22Rv1 (cell line): ENCODE results near the gene HMGCS2.

Source experiments
- H3K27ac ChIP-seq: fragments of 450-650 bp; 2 replicates; pipeline ENCODE4 v1.5.1; 2017
- ZFX ChIP-seq: fragments of 450-650 bp; IDR thresholded peaks from 2 replicates; pipeline ENCODE4 v1.6.1; 2017; ENCODE audit warnings: antibody characterized with exemption, borderline replicate concordance
- TF ChIP-seq, protein P1 (sequence below): fragments of 450-650 bp; IDR thresholded peaks from 2 replicates; pipeline ENCODE4 v1.5.1; 2017; ENCODE audit warnings: mild to moderate bottlenecking

The HMGCS2 gene

DNA sequence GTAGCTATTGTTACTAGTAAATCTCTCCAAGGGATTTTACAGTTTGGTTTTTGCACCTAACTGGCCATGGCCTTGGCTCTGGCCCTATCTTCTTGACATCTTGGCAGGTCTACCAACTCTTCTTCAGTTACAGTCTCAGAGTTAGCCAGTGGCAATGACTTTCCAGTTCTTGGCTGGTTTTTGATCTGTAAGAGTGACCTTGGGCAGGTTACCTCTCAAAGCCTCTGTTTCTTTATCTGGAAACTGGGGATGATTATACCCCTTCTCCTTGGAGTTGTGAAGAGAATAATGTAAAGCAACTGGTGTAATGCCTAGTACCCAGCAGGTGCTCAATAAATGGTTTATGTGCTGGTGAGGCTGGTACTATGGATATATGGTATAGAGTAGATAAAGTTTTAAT, 50.3 kb downstream of the HMGCS2 start:
- no peak overlapping the region for H3K27ac ChIP-seq
- no peak for TF ChIP-seq ZFX
- TF ChIP-seq, protein P1, sequence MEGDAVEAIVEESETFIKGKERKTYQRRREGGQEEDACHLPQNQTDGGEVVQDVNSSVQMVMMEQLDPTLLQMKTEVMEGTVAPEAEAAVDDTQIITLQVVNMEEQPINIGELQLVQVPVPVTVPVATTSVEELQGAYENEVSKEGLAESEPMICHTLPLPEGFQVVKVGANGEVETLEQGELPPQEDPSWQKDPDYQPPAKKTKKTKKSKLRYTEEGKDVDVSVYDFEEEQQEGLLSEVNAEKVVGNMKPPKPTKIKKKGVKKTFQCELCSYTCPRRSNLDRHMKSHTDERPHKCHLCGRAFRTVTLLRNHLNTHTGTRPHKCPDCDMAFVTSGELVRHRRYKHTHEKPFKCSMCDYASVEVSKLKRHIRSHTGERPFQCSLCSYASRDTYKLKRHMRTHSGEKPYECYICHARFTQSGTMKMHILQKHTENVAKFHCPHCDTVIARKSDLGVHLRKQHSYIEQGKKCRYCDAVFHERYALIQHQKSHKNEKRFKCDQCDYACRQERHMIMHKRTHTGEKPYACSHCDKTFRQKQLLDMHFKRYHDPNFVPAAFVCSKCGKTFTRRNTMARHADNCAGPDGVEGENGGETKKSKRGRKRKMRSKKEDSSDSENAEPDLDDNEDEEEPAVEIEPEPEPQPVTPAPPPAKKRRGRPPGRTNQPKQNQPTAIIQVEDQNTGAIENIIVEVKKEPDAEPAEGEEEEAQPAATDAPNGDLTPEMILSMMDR = no peak

DNA sequence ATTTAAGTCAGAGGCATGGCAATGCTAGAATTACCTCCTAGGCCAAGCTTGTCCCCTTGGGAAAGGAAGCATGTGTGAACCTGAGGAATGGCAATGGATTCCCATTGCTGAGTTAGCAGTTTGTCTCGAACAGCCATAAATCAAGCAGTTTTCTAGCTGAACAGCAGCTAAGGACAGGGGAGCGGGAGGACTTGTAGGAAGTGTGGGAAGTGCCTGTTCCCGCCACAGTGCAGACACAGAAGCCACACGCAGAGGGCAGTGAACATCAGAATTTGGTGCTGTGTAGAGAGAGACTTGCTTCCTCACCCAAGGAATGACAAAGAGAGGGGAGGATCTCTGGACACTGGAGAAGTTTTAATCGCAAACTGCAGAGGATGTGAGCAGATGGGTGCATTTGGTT, 53.2 kb downstream of the HMGCS2 start:
- TF ChIP-seq, protein P1 = no peak
- no peak for TF ChIP-seq ZFX
- H3K27ac ChIP-seq = no peak overlapping the region

DNA sequence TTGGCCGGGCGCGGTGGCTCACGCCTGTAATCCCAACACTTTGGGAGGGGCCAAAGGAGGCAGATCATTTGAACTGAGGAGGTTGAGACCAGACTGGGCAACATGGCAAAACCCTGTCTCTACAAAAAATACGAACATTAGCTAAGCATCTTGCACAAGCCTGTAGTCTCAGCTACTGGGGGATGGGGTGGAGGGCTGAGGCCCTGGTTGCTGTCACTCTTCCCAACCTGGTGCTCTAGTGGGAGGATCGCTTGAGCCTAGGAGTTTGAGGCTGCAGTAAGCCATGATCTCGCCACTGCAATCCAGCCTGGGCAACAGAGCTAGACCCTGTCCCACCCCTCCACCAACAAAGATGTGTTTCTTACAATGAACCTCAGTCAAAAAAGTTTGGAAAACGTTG, 54.1 kb downstream of the HMGCS2 start:
- TF ChIP-seq, protein P1 = no peak
- no peak for TF ChIP-seq ZFX
- no peak overlapping the region for H3K27ac ChIP-seq

DNA sequence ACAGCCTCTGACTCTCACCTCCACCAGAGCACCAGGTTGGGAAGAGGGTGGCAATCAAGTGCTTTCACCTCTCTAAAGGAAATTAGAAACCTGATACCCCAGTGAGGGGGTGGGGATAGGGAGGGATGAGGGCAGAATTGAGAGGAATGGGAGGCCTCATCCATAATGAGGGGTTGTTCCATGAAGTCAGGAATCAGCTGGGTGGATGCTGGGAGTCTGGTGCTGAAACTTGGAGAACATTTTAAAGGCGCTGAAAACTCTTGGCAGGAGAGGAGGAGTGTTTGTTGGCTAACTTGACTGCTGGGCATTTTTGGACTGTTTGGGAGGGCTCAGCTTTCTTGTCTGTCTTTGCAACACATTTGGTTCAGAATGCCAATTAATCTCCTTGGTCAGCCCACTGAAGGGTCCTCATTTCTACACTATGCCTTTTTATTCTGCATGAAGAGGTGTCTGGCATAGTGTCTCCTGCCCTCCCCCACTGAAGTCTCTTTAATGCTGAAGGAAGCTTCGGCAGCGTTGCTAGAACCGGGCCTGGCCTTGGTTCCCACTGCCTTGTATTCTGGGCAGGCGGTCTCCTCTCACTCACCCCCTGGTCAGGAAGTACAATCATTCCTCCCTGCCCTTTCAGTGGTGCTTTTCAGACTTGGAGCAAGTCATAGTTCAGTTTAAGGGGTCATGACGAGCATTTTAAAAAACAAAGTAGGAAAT, 54.8 kb downstream of the HMGCS2 start:
- no peak overlapping the region for H3K27ac ChIP-seq
- no peak for TF ChIP-seq ZFX
- TF ChIP-seq, protein P1 = no peak

DNA sequence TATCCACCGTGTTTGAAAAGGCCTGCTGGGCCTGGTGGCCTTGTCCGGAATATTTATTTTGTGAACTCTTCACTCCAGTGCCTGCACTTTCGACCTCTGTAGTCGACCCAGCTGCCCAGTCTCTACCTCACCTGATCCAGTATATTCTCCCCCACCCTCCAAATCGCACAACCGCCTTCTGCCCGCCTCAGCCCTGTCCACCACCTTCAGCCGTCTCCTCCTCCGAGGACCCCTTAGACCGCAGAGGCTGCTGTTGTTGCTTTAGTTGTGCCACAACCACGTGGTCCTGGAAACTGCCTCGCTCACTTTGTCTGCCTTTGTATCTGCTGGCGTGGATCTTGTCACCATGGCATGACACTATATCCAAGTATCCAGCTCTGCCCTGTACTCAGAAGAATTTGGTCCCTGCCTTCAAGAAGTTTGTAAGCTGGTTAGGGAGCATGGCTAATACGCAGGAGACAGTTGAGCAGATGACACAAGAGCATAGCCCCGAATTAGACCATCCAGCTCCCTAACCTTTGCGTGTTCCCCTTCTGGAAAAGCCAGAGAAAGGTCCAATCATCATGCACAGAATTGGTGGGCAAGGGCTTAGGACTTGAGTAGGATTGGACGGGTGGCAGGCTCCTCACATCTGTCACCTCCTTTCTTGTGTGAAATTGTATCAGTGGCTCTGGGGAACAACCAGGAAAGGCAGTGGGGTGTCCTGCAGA, 55.5 kb downstream of the HMGCS2 start:
- no peak for TF ChIP-seq ZFX
- TF ChIP-seq, protein P1 = no peak
- peak overlapping the region; percentile 83 for H3K27ac ChIP-seq

DNA sequence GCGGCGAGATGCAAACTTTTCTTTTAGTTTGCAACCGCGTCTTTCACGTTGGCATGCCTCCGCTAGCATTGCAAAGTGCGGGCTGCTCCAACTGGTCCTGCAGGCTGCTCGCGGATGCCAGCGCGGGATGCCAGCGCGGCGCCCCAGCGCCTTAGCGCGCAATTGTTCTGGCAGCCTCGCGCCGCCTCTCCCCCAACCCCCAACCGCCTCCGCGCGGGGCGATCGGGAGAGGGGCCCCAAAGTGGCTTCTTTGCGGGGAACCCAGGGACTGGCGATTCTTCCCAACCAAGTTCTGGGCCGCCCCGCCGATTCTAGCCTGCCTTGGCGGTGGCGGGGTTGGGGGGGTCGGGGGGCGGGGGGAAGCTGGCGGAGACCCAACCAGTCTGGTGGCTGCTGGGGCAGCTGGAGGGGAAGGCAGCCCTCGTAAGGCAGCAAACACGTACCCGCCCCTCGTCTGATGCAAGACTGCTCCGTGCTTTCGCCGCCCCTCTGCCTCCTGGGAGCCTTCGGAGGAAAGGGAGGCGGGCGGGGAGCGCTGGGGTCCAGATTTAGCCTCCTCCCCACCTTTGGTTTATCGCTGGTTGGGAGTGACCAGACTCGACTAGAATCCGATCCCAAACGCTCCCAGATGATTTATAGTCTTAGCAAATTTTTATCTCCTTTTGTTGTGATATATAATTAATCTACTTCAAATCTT, 56.2 kb downstream of the HMGCS2 start:
- H3K27ac ChIP-seq = peak overlapping the region; percentile 83
- TF ChIP-seq ZFX = no peak
- TF ChIP-seq, protein P1 = no peak
